Right lung (tissue), 5 donors: ENCODE data around the gene DRC1. TPM values are rescaled to one million over a fixed set of nuclear protein-coding genes. Genes with fewer than 3 reads are reported as not detected.
A peak's percentile ranks its signal among the peaks of the same experiment; 100 is the strongest.

Experiments used
- DNase-seq, 2 donors: peaks; one replicate each; pipeline ENCODE4 v3.0.0-alpha.2; 2013
- polyA plus RNA-seq, 5 donors: library from polyadenylated mRNA; unstranded; fragments of 120-200 nt; gene quantifications; one replicate each; pipeline versions ENCODE4 v1.2.1 to v1.2.3, GENCODE V29; 2013; ENCODE audit warnings: inconsistent platforms in 1 of 5, low replicate concordance in 1 of 5; ENCODE audit not compliant: insufficient read length in 5 of 5, insufficient read depth in 1 of 5

Gene DRC1
- polyA plus RNA-seq, 5 donors: 1.1 to 8.5 (median 6.9) TPM

DNA sequence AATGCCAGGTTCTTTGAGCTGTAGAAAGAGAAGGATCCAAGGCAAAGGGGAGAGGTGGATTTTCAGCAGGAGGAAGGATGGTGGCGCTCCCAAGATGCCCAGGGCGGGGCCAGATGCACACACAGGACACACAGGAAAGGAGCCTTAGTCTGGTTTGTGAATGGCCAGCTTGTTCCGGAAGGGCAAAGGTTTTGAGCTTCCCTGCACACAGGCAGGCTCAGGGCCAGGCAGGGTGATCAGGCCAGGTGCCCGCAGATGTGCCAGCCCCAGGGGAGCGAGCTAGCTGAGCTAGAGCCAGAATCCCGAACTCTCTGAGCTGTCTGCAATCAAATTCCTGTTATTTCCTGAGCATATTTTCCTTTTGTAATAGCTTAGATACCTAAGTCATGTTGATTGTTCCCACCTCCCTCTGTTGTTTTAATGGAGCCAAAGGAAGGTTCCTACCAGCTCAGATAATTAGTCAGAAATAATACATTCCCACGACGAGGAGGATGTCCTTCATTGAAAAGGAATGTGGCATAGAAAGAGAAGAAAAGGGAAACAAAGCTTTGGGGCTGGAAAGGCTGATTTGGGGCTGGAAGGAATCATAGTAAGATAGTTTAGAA lies 89.9 kb downstream of the DRC1 start:
- no peak for DNase-seq

DNA sequence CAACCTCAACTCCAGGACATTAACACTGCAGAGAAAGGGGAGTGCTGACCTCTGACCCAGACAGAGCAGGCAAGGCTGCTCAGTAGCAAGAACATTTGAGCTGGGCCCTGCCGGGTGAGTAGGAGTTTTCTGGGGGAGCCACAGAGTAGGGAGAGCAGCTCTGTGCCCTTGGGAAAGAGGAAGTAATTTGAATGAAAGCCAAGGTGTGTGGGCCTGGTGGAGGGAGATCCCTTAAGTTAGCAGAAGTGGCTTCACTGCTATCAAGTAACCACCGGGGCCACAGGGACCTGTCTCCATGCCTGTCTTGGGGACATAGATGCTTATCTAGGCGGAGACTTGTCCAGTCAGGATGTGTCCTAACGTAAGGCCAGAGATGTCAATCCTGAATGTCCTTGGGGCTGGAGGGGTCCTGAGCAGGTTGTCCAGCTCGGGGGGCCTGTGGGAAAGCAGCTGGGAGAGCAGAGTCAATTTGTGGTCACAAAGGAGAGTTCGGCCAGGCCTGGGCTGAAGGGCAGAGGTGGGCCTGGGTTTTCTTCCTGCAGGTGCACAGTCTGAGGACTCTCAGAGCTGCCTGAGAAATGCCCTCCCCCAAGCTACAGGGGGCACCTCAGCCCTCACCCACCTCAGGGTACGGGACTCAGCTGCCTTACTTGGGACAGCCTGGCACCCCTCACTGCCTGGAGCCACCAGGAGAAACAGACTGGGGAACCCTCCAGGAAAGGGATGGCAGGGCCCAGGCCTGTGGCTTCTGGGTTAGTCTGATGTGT lies 91.2 kb downstream of the DRC1 start:
- no peak for DNase-seq

GRCh38 chr2:26493566-26493965 lies 91.8 kb downstream of the DRC1 start:
- DNase-seq: no peak

DNA sequence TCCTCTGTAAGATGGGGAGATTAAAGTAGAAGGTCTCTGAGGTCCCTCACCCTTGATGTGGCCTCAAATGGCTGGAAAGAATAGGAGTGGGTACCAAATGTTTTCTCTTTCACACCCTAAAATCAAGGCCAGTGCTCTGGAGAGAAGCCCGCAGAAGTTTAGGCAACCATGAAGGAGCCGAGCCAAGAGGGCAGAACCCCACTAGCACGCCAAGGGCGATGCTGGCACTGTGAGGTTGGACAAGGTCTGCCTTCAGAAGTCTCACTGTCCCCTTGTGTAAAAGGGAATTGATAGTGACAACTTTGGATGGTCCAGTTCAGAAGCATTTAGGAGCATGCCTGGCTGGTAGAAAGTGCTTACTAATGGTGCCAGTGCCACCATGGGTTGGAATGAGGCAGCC lies 92.5 kb downstream of the DRC1 start:
- DNase-seq: no peak

- DNase-seq: no peak
These were observed 93.2 kb downstream of the DRC1 start for GRCh38 chr2:26494891-26495290.

DNA sequence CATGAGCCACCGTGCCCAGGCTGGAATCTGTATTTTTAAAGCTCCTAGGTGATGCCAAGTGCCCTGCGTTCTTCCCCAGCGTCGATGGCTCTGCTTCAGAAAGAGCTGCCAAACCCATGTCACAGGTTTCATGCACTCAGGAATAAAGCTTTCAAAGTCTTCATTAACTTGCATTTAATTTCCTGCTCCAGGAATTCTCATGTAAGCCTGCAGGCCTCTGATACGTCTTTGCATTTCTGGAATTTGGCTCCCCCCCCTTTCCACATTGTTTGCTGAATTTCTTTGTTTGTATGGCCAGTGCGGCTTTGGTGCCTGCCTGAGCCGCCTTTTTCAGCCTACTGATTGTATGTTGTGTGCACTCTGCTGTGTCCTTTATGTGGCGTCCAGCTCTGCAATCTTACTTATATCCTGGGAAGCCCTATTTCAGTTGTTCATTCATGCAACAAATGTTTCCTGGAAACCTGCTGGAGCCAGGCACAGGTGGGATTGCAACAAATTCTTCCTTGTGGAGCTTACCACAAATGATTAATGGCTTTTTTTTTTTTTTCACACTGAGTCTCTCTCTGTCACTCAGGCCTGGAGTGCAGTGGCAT lies 94.1 kb downstream of the DRC1 start:
- DNase-seq: no peak

- DNase-seq: no peak
These were observed 98.7 kb downstream of the DRC1 start for GRCh38 chr2:26500406-26500805.

- DNase-seq: peak; percentile 66 to 69
These were observed 101.6 kb downstream of the DRC1 start for GRCh38 chr2:26503231-26503880.

- no peak for DNase-seq
These were observed 102.3 kb downstream of the DRC1 start for GRCh38 chr2:26504002-26504401.

GRCh38 chr2:26506279-26506678 lies 104.6 kb downstream of the DRC1 start:
- DNase-seq: no peak

Other genes starting within 250 kb of the DRC1 start
- gene GAREM2, start 228.8 kb upstream of the DRC1 start, polyA plus RNA-seq: 1 to 10 TPM; 6.5 to 9.0 (median 8.0) TPM
- gene HADHA, start 157.3 kb upstream of the DRC1 start, polyA plus RNA-seq: 100 to 1,000 TPM; 183 to 233 (median 206) TPM
- 100 to 1,000 TPM; 120 to 155 (median 136) TPM for gene HADHB, start 157.0 kb upstream of the DRC1 start, polyA plus RNA-seq
- 10 to 100 TPM; 11.5 to 19.6 (median 17.3) TPM for gene SELENOI, start 55.8 kb upstream of the DRC1 start, polyA plus RNA-seq
- 1 to 10 TPM in 4 of 5 donors, under 1 TPM in 1; 0.88 to 2.0 (median 1.9) TPM for gene ADGRF3, start 55.1 kb upstream of the DRC1 start, polyA plus RNA-seq
- 1 to 10 TPM in 1 of 5 donors, under 1 TPM in 3, not detected in 1; 0.03 to 1.5 (median 0.17) TPM for gene OTOF, start 76.2 kb downstream of the DRC1 start, polyA plus RNA-seq
- gene CIB4, start 239.4 kb downstream of the DRC1 start, polyA plus RNA-seq: 1 to 10 TPM in 4 of 5 donors, under 1 TPM in 1; 0.83 to 2.3 (median 1.3) TPM